HCT116 (cell line): Measurements from ENCODE around the gene SLC35F2. TPM values are rescaled to one million over a fixed set of nuclear protein-coding genes. Genes with fewer than 3 reads are reported as not detected.

Experiments
- ATAC-seq: fragments of 200-7000 bp; cut with Tn5 transposase; 2 replicates; pipeline ENCODE4 v1.9.1; 2020; ENCODE audit warnings: mild to moderate bottlenecking, moderate library complexity
- BruUV-seq: library from RNA; stranded (reverse); fragments of 400-500 nt; replicated peaks from 2 replicates; lab custom pipeline; 2021; lab: Mats Ljungman, UMichigan
- CTCF ChIA-PET: fragments of 300-600 bp; sonication (Branson Sonifier 250); formaldehyde crosslinking; loops from one replicate; lab custom pipeline; 2021; ENCODE audit warnings: antibody characterized with exemption; lab: Charles Lee
- POLR2A ChIA-PET: fragments of 300-600, 350-600 bp; sonication (Branson Sonifier 250); formaldehyde crosslinking; loops from one replicate; lab custom pipeline; 2021; ENCODE audit warnings: antibody characterized with exemption; lab: Charles Lee
- RAD21 ChIA-PET, 2 experiments: fragments of 300-600 bp; sonication (Branson Sonifier 250); formaldehyde crosslinking; loops; one replicate each; lab custom pipeline; 2023; ENCODE audit warnings: low total read pairs in 2 of 2; ENCODE audit not compliant: uncharacterized antibody in 2 of 2, unreplicated experiment in 2 of 2, low non-redundant PET in 1 of 2; lab: Charles Lee
- DNase-seq: peaks from one replicate; pipeline ENCODE4 v3.0.0-alpha.2; 2010; ENCODE audit warnings: low read depth, low spot score
- H2AFZ ChIP-seq: fragments of 200-600 bp; shearing (Covaris generic), sonication (generic); 2 replicates; pipeline ENCODE4 v1.6.1; 2017; ENCODE audit warnings: low read depth, mixed run types, mixed read lengths, antibody characterized with exemption, low read length; ENCODE audit not compliant: poor library complexity, severe bottlenecking
- H3K27ac ChIP-seq: 2 replicates; pipeline ENCODE4 v1.5.1; 2012; ENCODE audit warnings: low read depth, low read length
- H3K27me3 ChIP-seq: fragments of 200-600 bp; sonication (generic); 2 replicates; pipeline ENCODE4 v1.6.1; 2016; ENCODE audit warnings: mixed run types, low read length, mixed read lengths; ENCODE audit not compliant: insufficient read depth
- H3K36me3 ChIP-seq, 2 experiments: fragments of 200-500 bp in 1 of 2; fragments of 200-600 bp in 1 of 2; sonication (Bioruptor generic) in 1 of 2; sonication (generic) in 1 of 2; 2 replicates each; pipeline versions ENCODE4 v1.5.1 to v1.6.1; 2014 to 2016; ENCODE audit warnings: low read length in 2 of 2, inconsistent platforms in 1 of 2, mixed read lengths in 1 of 2, mixed run types in 1 of 2; ENCODE audit not compliant: insufficient read depth in 2 of 2, control insufficient read depth in 1 of 2
- H3K4me1 ChIP-seq, 2 experiments: fragments of 200-600 bp in 1 of 2; sonication (generic) in 1 of 2; 2 replicates each; pipeline versions ENCODE4 v1.5.1 to v1.6.1; 2012 to 2017; ENCODE audit warnings: low read length in 2 of 2, inconsistent platforms in 1 of 2, mild to moderate bottlenecking in 1 of 2, mixed read lengths in 1 of 2, mixed run types in 1 of 2, moderate library complexity in 1 of 2; ENCODE audit not compliant: insufficient read depth in 2 of 2, control insufficient read depth in 1 of 2
- H3K4me2 ChIP-seq: fragments of 200-600 bp; sonication (generic); 2 replicates; pipeline ENCODE4 v1.6.1; 2017; ENCODE audit warnings: mixed run types, low read length, mixed read lengths
- H3K4me3 ChIP-seq, 2 experiments: fragments of 200-600 bp in 1 of 2; sonication (generic) in 1 of 2; replicated peaks in 1 of 2; 2 replicates each; pipeline ENCODE4 v1.5.1; 2011 to 2016; ENCODE audit warnings: low read length in 2 of 2, control low read depth in 1 of 2, low read depth in 1 of 2, mild to moderate bottlenecking in 1 of 2, mixed read lengths in 1 of 2, mixed run types in 1 of 2
- H3K79me2 ChIP-seq: fragments of 200-600 bp; sonication (generic); 2 replicates; pipeline ENCODE4 v1.6.1; 2017; ENCODE audit warnings: mild to moderate bottlenecking, mixed run types, low read length, moderate library complexity, mixed read lengths; ENCODE audit not compliant: insufficient read depth
- H3K9ac ChIP-seq: fragments of 200-600 bp; sonication (generic); 2 replicates; pipeline ENCODE4 v1.6.1; 2016; ENCODE audit warnings: low read length, mixed read lengths
- H3K9me2 ChIP-seq: fragments of 200-600 bp; sonication (generic), shearing (Covaris generic); 2 replicates; pipeline ENCODE4 v1.6.1; 2017; ENCODE audit warnings: mixed run types, mild to moderate bottlenecking, moderate library complexity; ENCODE audit not compliant: insufficient read depth
- H3K9me3 ChIP-seq, 2 experiments: fragments of 200-500 bp in 1 of 2; fragments of 200-600 bp in 1 of 2; sonication (Bioruptor generic) in 1 of 2; sonication (generic) in 1 of 2; 2 replicates each; pipeline ENCODE4 v1.6.1; 2014 to 2017; ENCODE audit warnings: low read length in 2 of 2, mixed read lengths in 2 of 2, inconsistent platforms in 1 of 2, low read depth in 1 of 2, mild to moderate bottlenecking in 1 of 2, mixed run types in 1 of 2, moderate library complexity in 1 of 2; ENCODE audit not compliant: control insufficient read depth in 1 of 2, insufficient read depth in 1 of 2
- H4K20me1 ChIP-seq: fragments of 200-600 bp; sonication (generic), shearing (Covaris generic); 2 replicates; pipeline ENCODE4 v1.6.1; 2017; ENCODE audit warnings: mixed run types, mild to moderate bottlenecking, moderate library complexity; ENCODE audit not compliant: insufficient read depth
- ATF3 ChIP-seq: IDR thresholded peaks from 2 replicates; pipeline ENCODE4 v1.6.1; 2012
- CBX3 ChIP-seq: IDR thresholded peaks from 2 replicates; pipeline ENCODE4 v1.6.1; 2012; ENCODE audit warnings: low read depth
- CEBPB ChIP-seq: IDR thresholded peaks from 2 replicates; pipeline ENCODE4 v1.6.1; 2012; ENCODE audit warnings: low read depth
- EGR1 ChIP-seq: IDR thresholded peaks from 2 replicates; pipeline ENCODE4 v1.6.1; 2012; ENCODE audit warnings: low read depth
- ELF1 ChIP-seq: IDR thresholded peaks from 2 replicates; pipeline ENCODE4 v1.6.1; 2012; ENCODE audit warnings: low read depth, borderline replicate concordance
- EZH2 ChIP-seq: fragments of 200-600 bp; sonication (generic); IDR thresholded peaks from 2 replicates; pipeline ENCODE4 v1.6.1; 2017; ENCODE audit warnings: antibody characterized with exemption, mixed run types
- EZH2phosphoT487 ChIP-seq: fragments of 200-600 bp; IDR thresholded peaks from 2 replicates; pipeline ENCODE4 v1.6.1; 2018; ENCODE audit warnings: antibody characterized with exemption, borderline replicate concordance
- JUND ChIP-seq: IDR thresholded peaks from 2 replicates; pipeline ENCODE4 v1.6.1; 2012
- MAX ChIP-seq: IDR thresholded peaks from 2 replicates; pipeline ENCODE4 v1.6.1; 2012
- POLR2A ChIP-seq: IDR thresholded peaks from 2 replicates; pipeline ENCODE4 v1.7.0; 2011; ENCODE audit warnings: borderline replicate concordance; ENCODE audit not compliant: insufficient read depth, insufficient read length; ENCODE audit errors: extremely low read depth
- POLR2AphosphoS5 ChIP-seq: IDR thresholded peaks from 2 replicates; pipeline ENCODE4 v1.6.1; 2011; ENCODE audit warnings: mild to moderate bottlenecking, low read depth, low read length, moderate library complexity
- REST ChIP-seq: IDR thresholded peaks from 2 replicates; pipeline ENCODE4 v1.6.1; 2012; ENCODE audit warnings: low read depth
- SIN3A ChIP-seq: IDR thresholded peaks from 2 replicates; pipeline ENCODE4 v1.6.1; 2012; ENCODE audit warnings: low read depth
- SP1 ChIP-seq: IDR thresholded peaks from 2 replicates; pipeline ENCODE4 v1.6.1; 2012; ENCODE audit warnings: low read depth
- ZBTB33 ChIP-seq: IDR thresholded peaks from 2 replicates; pipeline ENCODE4 v1.6.1; 2011; ENCODE audit warnings: mild to moderate bottlenecking, low read length, moderate library complexity; ENCODE audit not compliant: insufficient replicate concordance; ENCODE audit errors: extremely low read depth
- ZFX ChIP-seq: fragments of 450-650 bp; IDR thresholded peaks from 2 replicates; pipeline ENCODE4 v1.6.1; 2017
- ZNF274 ChIP-seq: fragments of 200-500 bp; sonication (Bioruptor generic); IDR thresholded peaks from 2 replicates; pipeline ENCODE4 v1.6.1; 2014; ENCODE audit warnings: mild to moderate bottlenecking, low read depth, low read length, inconsistent platforms
- intact Hi-C: fragments of 100-400 bp; cut with micrococcal nuclease; formaldehyde crosslinking; loops from 2 replicates; pipeline ENCODE4 v1.10.0; 2022
- total RNA-seq: library from RNA; stranded (reverse); gene quantifications from one replicate; pipeline ENCODE4 v1.2.1, GENCODE V29; 2021; ENCODE audit not compliant: unreplicated experiment

The SLC35F2 gene
- total RNA-seq, 1 experiment from 2014 or later, result 53.5 TPM

GRCh38 chr11:107851704-107852310, 6.8 kb downstream of the SLC35F2 start:
- no peak for ATAC-seq
- H4K20me1 ChIP-seq, result peaks cover 6% of the 10 kb centered on the region; the same call in 1 of the 2 replicates
- H3K9ac ChIP-seq, result no peak overlapping the region
- POLR2A ChIA-PET, result interaction anchor here (1.3 to 1.5 kb wide), 2 partner anchors 12 to 21 kb away, joined by 4 read pairs; no protein-coding TSS in a partner anchor
- TF ChIP-seq ZNF274 (no peak), EGR1 (no peak), SP1 (no peak), ZBTB33 (no peak), EZH2phosphoT487 (no peak), MAX (no peak), REST (no peak), POLR2A (no peak), EZH2 (no peak), CBX3 (no peak), ATF3 (no peak), ZFX (no peak), ELF1 (no peak), POLR2AphosphoS5 (no peak), JUND (no peak), SIN3A (no peak), CEBPB (no peak)
- TF ChIP-seq, all 23 proteins: peak for 0
- H3K4me2 ChIP-seq, result no peak overlapping the region
- CTCF ChIA-PET, result no interaction called here
- H2AFZ ChIP-seq, result no peak overlapping the region
- peaks cover 18 to 39% of the 10 kb centered on the region in 2 experiments for H3K4me1 ChIP-seq
- H3K9me3 ChIP-seq, result no peaks in the 10 kb centered on the region
- BruUV-seq, result no TSS peak
- DNase-seq, result no peak
- RAD21 ChIA-PET, result no interaction called here
- no peak overlapping the region for H3K27ac ChIP-seq
- no peak overlapping the region for H3K4me3 ChIP-seq
- intact Hi-C loops, result no loop called here
- no peaks in the 10 kb centered on the region for H3K9me2 ChIP-seq
- peaks cover 0 to 6% of the 10 kb centered on the region in 2 experiments; a peak in 1 of 4 replicates for H3K36me3 ChIP-seq
- no peaks in the 10 kb centered on the region for H3K27me3 ChIP-seq
- H3K79me2 ChIP-seq, result peaks cover 96% of the 10 kb centered on the region
